ENCODE results near the gene SLC25A53.
"Not testable (repeated sequence)": the region's sequence is repeated elsewhere in the genome, so short reads cannot be mapped to it uniquely, and the experiment has no call there.

SLC25A53 gene

GRCh38 chrX:104084063-104084462 is 72.7 kb downstream of the SLC25A53 start:
- FAIRE-seq: no peak
- DNase-seq (ENCODE audit: extremely low spot score, insufficient read length, low read depth): no peak

- DNase-seq (ENCODE audit: extremely low spot score, insufficient read length, low read depth); FAIRE-seq: not testable (repeated sequence)
Measured at GRCh38 chrX:104077854-104078253, 79.0 kb downstream of the SLC25A53 start.

- FAIRE-seq: not testable (repeated sequence)
Measured at GRCh38 chrX:104075778-104076445, 80.9 kb downstream of the SLC25A53 start, which contains the start of gene TMSB15C. TMSB15C (minus strand) TSS chrX:104076236.

GRCh38 chrX:104062636-104063035 is 94.2 kb downstream of the SLC25A53 start:
- DNase-seq (ENCODE audit: extremely low spot score, insufficient read length, low read depth); FAIRE-seq: not testable (repeated sequence)

More at GRCh38 chrX:104075778-104076445, 80.9 kb downstream of the SLC25A53 start, which contains the start of gene TMSB15C:
- DNase-seq (ENCODE audit: extremely low spot score, insufficient read length, low read depth): not testable (repeated sequence)

GRCh38 chrX:104054956-104055355 is 101.9 kb downstream of the SLC25A53 start:
- not testable (repeated sequence) for DNase-seq (ENCODE audit: extremely low spot score, insufficient read length, low read depth); FAIRE-seq

Data from GM18507 (cell line).